ENCODE measurements around the gene RBL2. TPM values are rescaled to one million over a fixed set of nuclear protein-coding genes. Genes with fewer than 3 reads are reported as not detected.
"Not testable (repeated sequence)": the region's sequence is repeated elsewhere in the genome, so short reads cannot be mapped to it uniquely, and the experiment has no call there.

The RBL2 gene
- total RNA-seq, 1 experiment from 2014 or later = 39.6 TPM

DNA sequence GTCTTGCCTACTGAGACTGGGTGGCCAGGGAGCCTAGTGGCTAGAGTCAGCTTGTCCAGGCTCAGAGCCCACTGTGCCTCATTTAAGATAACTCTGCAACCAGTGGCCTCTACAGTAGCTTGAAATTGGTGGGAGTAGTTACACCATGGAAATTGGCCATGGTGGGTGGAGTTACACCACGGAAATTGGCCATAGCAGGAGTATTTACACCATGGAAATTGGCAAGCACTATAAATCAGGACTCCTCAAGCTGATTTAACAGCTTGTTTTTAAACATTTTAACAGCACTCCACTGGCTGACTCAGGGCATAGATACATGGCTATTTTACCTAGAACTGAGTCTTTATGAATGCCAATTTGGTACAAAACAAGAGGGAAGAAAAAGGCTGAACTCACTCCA lies 96.5 kb downstream of the RBL2 start:
- POLR2A ChIA-PET (ENCODE audit: low non-redundant PET) = no interaction called here

GRCh38 chr16:53534206-53534605 lies 99.9 kb downstream of the RBL2 start:
- TF ChIP-seq EZH2 (IDR thresholded peaks at IDR 0.05; ENCODE audit: borderline replicate concordance, low read depth, low read length, poor library complexity, severe bottlenecking) = no peak
- no peak for TF ChIP-seq CTCF (conservative IDR thresholded peaks at IDR 0.05; ENCODE audit: low read depth, low read length)
- CTCF ChIA-PET = interaction anchor here (0.7 kb wide), 1 partner anchor 1598 kb away, joined by 3 read pairs; no protein-coding TSS in a partner anchor
- Histone ChIP-seq H3K36me3 (ENCODE audit: insufficient read depth, low read length, poor library complexity, severe bottlenecking) (no peaks in the 10 kb centered on the region), H3K27ac (ENCODE audit: low read depth, low read length, poor library complexity, severe bottlenecking) (no peak overlapping the region), H3K4me1 (ENCODE audit: insufficient read depth, low read length, poor library complexity, severe bottlenecking) (no peaks in the 10 kb centered on the region), H3K27me3 (replicated peaks; ENCODE audit: insufficient read depth, low read depth, low read length, poor library complexity) (no peaks in the 10 kb centered on the region), H3K4me3 (ENCODE audit: low read depth, low read length, poor library complexity, severe bottlenecking) (no peak overlapping the region), H3K9me3 (ENCODE audit: low read depth, low read length, poor library complexity, severe bottlenecking) (no peaks in the 10 kb centered on the region)
- BruUV-seq (replicated peaks) = no TSS peak
- intact Hi-C loops (cut with micrococcal nuclease; ENCODE audit: unreplicated experiment) = no loop called here
- no peak for DNase-seq (ENCODE audit: low spot score)
- POLR2A ChIA-PET (ENCODE audit: low non-redundant PET) = no interaction called here

More for the DNA sequence above, 96.5 kb downstream of the RBL2 start:
- Histone ChIP-seq H3K36me3 (ENCODE audit: insufficient read depth, low read length, poor library complexity, severe bottlenecking) (no peaks in the 10 kb centered on the region), H3K4me1 (ENCODE audit: insufficient read depth, low read length, poor library complexity, severe bottlenecking) (no peaks in the 10 kb centered on the region), H3K9me3 (ENCODE audit: low read depth, low read length, poor library complexity, severe bottlenecking) (no peaks in the 10 kb centered on the region), H3K4me3 (ENCODE audit: low read depth, low read length, poor library complexity, severe bottlenecking) (no peak overlapping the region), H3K27me3 (replicated peaks; ENCODE audit: insufficient read depth, low read depth, low read length, poor library complexity) (no peaks in the 10 kb centered on the region), H3K27ac (ENCODE audit: low read depth, low read length, poor library complexity, severe bottlenecking) (no peak overlapping the region)
- TF ChIP-seq EZH2 (IDR thresholded peaks at IDR 0.05; ENCODE audit: borderline replicate concordance, low read depth, low read length, poor library complexity, severe bottlenecking) (no peak), CTCF (conservative IDR thresholded peaks at IDR 0.05; ENCODE audit: low read depth, low read length) (no peak)
- CTCF ChIA-PET = no interaction called here
- intact Hi-C loops (cut with micrococcal nuclease; ENCODE audit: unreplicated experiment) = no loop called here
- no TSS peak for BruUV-seq (replicated peaks)
- DNase-seq (ENCODE audit: low spot score) = no peak

DNA sequence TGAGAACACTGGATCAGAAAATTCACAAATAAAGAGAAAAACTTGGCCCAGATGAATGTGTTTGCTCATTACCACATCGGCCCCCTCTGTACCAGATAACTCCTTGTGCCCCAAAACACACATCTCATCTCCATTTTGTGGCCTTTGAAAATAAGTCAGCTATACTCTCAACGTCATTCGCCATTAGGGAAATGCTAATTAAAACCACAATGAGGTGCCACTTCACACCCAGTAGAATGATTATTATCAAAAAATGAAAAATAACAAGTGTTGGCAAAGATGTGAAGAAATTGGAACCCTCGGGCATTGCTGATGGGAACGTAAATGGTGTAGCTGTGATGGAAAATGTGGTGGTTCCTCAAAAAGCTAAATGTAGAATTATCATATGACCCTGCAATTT lies 103.4 kb downstream of the RBL2 start:
- TF ChIP-seq EZH2 (IDR thresholded peaks at IDR 0.05; ENCODE audit: borderline replicate concordance, low read depth, low read length, poor library complexity, severe bottlenecking) = no peak
- no peak for TF ChIP-seq CTCF (conservative IDR thresholded peaks at IDR 0.05; ENCODE audit: low read depth, low read length)
- no peak for DNase-seq (ENCODE audit: low spot score)
- no peak overlapping the region for H3K27ac ChIP-seq (ENCODE audit: low read depth, low read length, poor library complexity, severe bottlenecking)
- CTCF ChIA-PET = no interaction called here
- intact Hi-C loops (cut with micrococcal nuclease; ENCODE audit: unreplicated experiment) = no loop called here
- H3K4me1 ChIP-seq (ENCODE audit: insufficient read depth, low read length, poor library complexity, severe bottlenecking) = no peaks in the 10 kb centered on the region
- BruUV-seq (replicated peaks) = no TSS peak
- H3K36me3 ChIP-seq (ENCODE audit: insufficient read depth, low read length, poor library complexity, severe bottlenecking) = no peaks in the 10 kb centered on the region
- H3K4me3 ChIP-seq (ENCODE audit: low read depth, low read length, poor library complexity, severe bottlenecking) = no peak overlapping the region
- no peaks in the 10 kb centered on the region for H3K27me3 ChIP-seq (replicated peaks; ENCODE audit: insufficient read depth, low read depth, low read length, poor library complexity)
- no peaks in the 10 kb centered on the region for H3K9me3 ChIP-seq (ENCODE audit: low read depth, low read length, poor library complexity, severe bottlenecking)
- POLR2A ChIA-PET (ENCODE audit: low non-redundant PET) = no interaction called here

- BruUV-seq (replicated peaks); H3K27me3 ChIP-seq (replicated peaks; ENCODE audit: insufficient read depth, low read depth, low read length, poor library complexity); intact Hi-C loops (cut with micrococcal nuclease; ENCODE audit: unreplicated experiment); H3K4me3 ChIP-seq (ENCODE audit: low read depth, low read length, poor library complexity, severe bottlenecking); CTCF ChIA-PET; H3K27ac ChIP-seq (ENCODE audit: low read depth, low read length, poor library complexity, severe bottlenecking); H3K36me3 ChIP-seq (ENCODE audit: insufficient read depth, low read length, poor library complexity, severe bottlenecking); DNase-seq (ENCODE audit: low spot score); H3K9me3 ChIP-seq (ENCODE audit: low read depth, low read length, poor library complexity, severe bottlenecking); H3K4me1 ChIP-seq (ENCODE audit: insufficient read depth, low read length, poor library complexity, severe bottlenecking); POLR2A ChIA-PET (ENCODE audit: low non-redundant PET): not testable (repeated sequence)
Observed at GRCh38 chr16:53539346-53539745, 105.1 kb downstream of the RBL2 start.

GRCh38 chr16:53539759-53540718 lies 105.8 kb downstream of the RBL2 start:
- H3K27me3 ChIP-seq (replicated peaks; ENCODE audit: insufficient read depth, low read depth, low read length, poor library complexity); intact Hi-C loops (cut with micrococcal nuclease; ENCODE audit: unreplicated experiment); H3K4me3 ChIP-seq (ENCODE audit: low read depth, low read length, poor library complexity, severe bottlenecking); BruUV-seq (replicated peaks); CTCF ChIA-PET; H3K36me3 ChIP-seq (ENCODE audit: insufficient read depth, low read length, poor library complexity, severe bottlenecking); H3K9me3 ChIP-seq (ENCODE audit: low read depth, low read length, poor library complexity, severe bottlenecking); H3K27ac ChIP-seq (ENCODE audit: low read depth, low read length, poor library complexity, severe bottlenecking); DNase-seq (ENCODE audit: low spot score); H3K4me1 ChIP-seq (ENCODE audit: insufficient read depth, low read length, poor library complexity, severe bottlenecking); POLR2A ChIA-PET (ENCODE audit: low non-redundant PET): not testable (repeated sequence)

All from A673 (cell line).